ENCODE measurements around the gene LRRC75A.

- TF ChIP-seq CTCF (IDR thresholded peaks at IDR 0.05) (no peak), POLR2A (IDR thresholded peaks at IDR 0.05) (no peak), POLR2AphosphoS5 (IDR thresholded peaks at IDR 0.05; ENCODE audit: insufficient read depth in 1 of 2, low read depth in 1 of 2) (peak in 1 of 2 donors; percentile 7)
Measured at GRCh38 chr17:16419074-16419928, 72.7 kb downstream of the LRRC75A start.

Data from vagina (tissue), 2 donors.